HG03175 (cell line): ENCODE data around the gene DENND1A.

ENCODE experiments used
- ATAC-seq: cut with Tn5 transposase; IDR thresholded peaks from one replicate; pipeline ENCODE4 v1.9.1; 2021; ENCODE audit warnings: mild to moderate bottlenecking, moderate library complexity; ENCODE audit not compliant: unreplicated experiment

Gene DENND1A

GRCh38 chr9:123660691-123661466, 269.0 kb downstream of the DENND1A start:
- ATAC-seq = no peak

- ATAC-seq = no peak
Measured at GRCh38 chr9:123659358-123659757, 270.6 kb downstream of the DENND1A start.

- ATAC-seq = peak; percentile 49
Measured at GRCh38 chr9:123658792-123659191, 271.1 kb downstream of the DENND1A start.

GRCh38 chr9:123657941-123658340, 272.0 kb downstream of the DENND1A start:
- no peak for ATAC-seq

GRCh38 chr9:123657099-123657498, 272.8 kb downstream of the DENND1A start:
- no peak for ATAC-seq

GRCh38 chr9:123656565-123656964, 273.4 kb downstream of the DENND1A start:
- ATAC-seq = no peak

- ATAC-seq = no peak
Measured at GRCh38 chr9:123655681-123656423, 274.1 kb downstream of the DENND1A start.

GRCh38 chr9:123654994-123655637, 274.8 kb downstream of the DENND1A start:
- ATAC-seq = no peak

GRCh38 chr9:123654218-123654993, 275.5 kb downstream of the DENND1A start:
- ATAC-seq = no peak

- ATAC-seq = no peak
Measured at GRCh38 chr9:123652416-123652815, 277.5 kb downstream of the DENND1A start.

GRCh38 chr9:123651871-123652270, 278.1 kb downstream of the DENND1A start:
- ATAC-seq = no peak

GRCh38 chr9:123651273-123651672, 278.7 kb downstream of the DENND1A start:
- ATAC-seq = no peak

GRCh38 chr9:123649909-123650308, 280.0 kb downstream of the DENND1A start:
- no peak for ATAC-seq

GRCh38 chr9:123647145-123647544, 282.8 kb downstream of the DENND1A start:
- no peak for ATAC-seq

GRCh38 chr9:123645762-123646161, 284.2 kb downstream of the DENND1A start:
- ATAC-seq = no peak

- no peak for ATAC-seq
Measured at GRCh38 chr9:123645126-123645525, 284.8 kb downstream of the DENND1A start.

- no peak for ATAC-seq
Measured at GRCh38 chr9:123643518-123643917, 286.4 kb downstream of the DENND1A start.

GRCh38 chr9:123642291-123643278, 287.3 kb downstream of the DENND1A start:
- ATAC-seq = no peak

- ATAC-seq = no peak
Measured at GRCh38 chr9:123640792-123641222, 289.1 kb downstream of the DENND1A start.

- no peak for ATAC-seq
Measured at GRCh38 chr9:123639743-123640142, 290.2 kb downstream of the DENND1A start.
